HepG2 (cell line): ENCODE data around the gene JSRP1. TPM values are rescaled to one million over a fixed set of nuclear protein-coding genes. Genes with fewer than 3 reads are reported as not detected.

Source experiments
- ATAC-seq: fragments of 200-7000 bp; cut with Tn5 transposase; 3 replicates; pipeline ENCODE4 v1.9.1; 2020; ENCODE audit warnings: mild to moderate bottlenecking, moderate library complexity
- BruUV-seq: library from RNA; stranded (reverse); fragments of 400-500 nt; replicated peaks from 2 replicates; lab custom pipeline; 2021; lab: Mats Ljungman, UMichigan
- CTCF ChIA-PET: fragments of 300-600 bp; formaldehyde crosslinking; extraction: SDS; loops from one replicate; lab custom pipeline; 2021; ENCODE audit warnings: low total read pairs, inconsistent platforms, low intra/inter-chr PET ratio; lab: Yijun Ruan, JAX
- POLR2A ChIA-PET: fragments of 350-600 bp; sonication (Branson Sonifier 250); formaldehyde crosslinking; loops from one replicate; lab custom pipeline; 2020; ENCODE audit warnings: antibody characterized with exemption, inconsistent platforms; lab: Yijun Ruan, JAX
- DNase-seq: peaks from one replicate; pipeline ENCODE4 v3.0.0-alpha.2; 2015; ENCODE audit warnings: low spot score
- FAIRE-seq: peaks from 3 replicates; lab custom pipeline; 2011; peaks lifted over from hg19 to GRCh38; lab: Jason Lieb, UNC
- H2AFZ ChIP-seq: one replicate; pipeline ENCODE4 v1.6.1; 2011; ENCODE audit warnings: low read length, inconsistent platforms
- H3K27ac ChIP-seq: fragments of 300-600 bp; 3 replicates; pipeline ENCODE4 v1.8.0; 2011; ENCODE audit warnings: mixed run types, mild to moderate bottlenecking, mixed read lengths, low read length, inconsistent platforms; ENCODE audit not compliant: insufficient read depth; ENCODE audit errors: extremely low read length
- H3K27me3 ChIP-seq, 2 experiments: fragments of 200-600 bp in 1 of 2; 2 replicates in 1 of 2; 3 replicates in 1 of 2; pipeline versions ENCODE4 v1.6.0 to v1.8.0; 2011; ENCODE audit warnings: low read length in 2 of 2, mild to moderate bottlenecking in 2 of 2, moderate library complexity in 2 of 2, inconsistent platforms in 1 of 2; ENCODE audit not compliant: insufficient read depth in 2 of 2, control insufficient read depth in 1 of 2
- H3K36me3 ChIP-seq, 2 experiments: fragments of 200-600 bp in 1 of 2; replicated peaks in 1 of 2; 2 replicates in 1 of 2; 3 replicates in 1 of 2; pipeline versions ENCODE4 v1.5.1 to v1.8.0; 2011; ENCODE audit warnings: low read length in 2 of 2, inconsistent platforms in 1 of 2; ENCODE audit not compliant: insufficient read depth in 2 of 2, control insufficient read depth in 1 of 2
- H3K4me1 ChIP-seq: 2 replicates; pipeline ENCODE4 v1.5.1; 2012; ENCODE audit warnings: low read length, inconsistent platforms; ENCODE audit not compliant: insufficient read depth
- H3K4me2 ChIP-seq: 2 replicates; pipeline ENCODE4 v1.6.0; 2011; ENCODE audit warnings: low read depth, low read length, inconsistent platforms
- H3K4me3 ChIP-seq, 3 experiments: fragments of 200-600 bp in 1 of 3; sonication (generic), shearing (Covaris generic) in 1 of 3; replicated peaks in 1 of 3; 2 replicates each; pipeline ENCODE4 v1.5.1; 2011 to 2016; ENCODE audit warnings: low read length in 3 of 3, inconsistent platforms in 2 of 3, low read depth in 2 of 3, mild to moderate bottlenecking in 2 of 3, control low read depth in 1 of 3, mixed read lengths in 1 of 3; ENCODE audit not compliant: insufficient read depth in 1 of 3
- H3K79me2 ChIP-seq: one replicate; pipeline ENCODE4 v1.6.1; 2011; ENCODE audit warnings: low read length, inconsistent platforms; ENCODE audit not compliant: insufficient read depth
- H3K9ac ChIP-seq: 2 replicates; pipeline ENCODE4 v1.6.0; 2011; ENCODE audit warnings: mild to moderate bottlenecking, low read depth, low read length, inconsistent platforms; ENCODE audit not compliant: insufficient read depth
- H3K9me3 ChIP-seq: 2 replicates; pipeline ENCODE4 v1.5.1; 2012; ENCODE audit warnings: mild to moderate bottlenecking, low read length
- H4K20me1 ChIP-seq: 2 replicates; pipeline ENCODE4 v1.6.0; 2011; ENCODE audit warnings: inconsistent platforms, mild to moderate bottlenecking, low read length, moderate library complexity; ENCODE audit not compliant: insufficient read depth
- AGO2 ChIP-seq: fragments of 200-400 bp; formaldehyde crosslinking; optimal IDR thresholded peaks from 2 replicates; pipeline ENCODE3; 2017; ENCODE audit warnings: mild to moderate bottlenecking, low read depth, low read length, moderate library complexity
- CERS6 ChIP-seq: sonication (generic); formaldehyde crosslinking; IDR thresholded peaks from 2 replicates; pipeline ENCODE4 v1.5.0; 2020; ENCODE audit warnings: missing genetic modification reagents
- GLI4 ChIP-seq: sonication (generic); formaldehyde crosslinking; IDR thresholded peaks from 2 replicates; pipeline ENCODE4 v1.5.1; 2020; ENCODE audit warnings: missing genetic modification reagents, mild to moderate bottlenecking, moderate library complexity, borderline replicate concordance
- KMT2A ChIP-seq: sonication (generic); formaldehyde crosslinking; IDR thresholded peaks from 2 replicates; pipeline ENCODE4 v1.4.0; 2020; ENCODE audit warnings: missing genetic modification reagents
- RBM22 ChIP-seq: fragments of 200-400 bp; formaldehyde crosslinking; optimal IDR thresholded peaks from 2 replicates; pipeline ENCODE3; 2017; ENCODE audit warnings: mild to moderate bottlenecking, low read length, moderate library complexity
- SKI ChIP-seq: fragments of 450-650 bp; IDR thresholded peaks from one replicate; pipeline ENCODE4 v1.6.1; 2018; ENCODE audit warnings: mild to moderate bottlenecking; ENCODE audit not compliant: partially characterized antibody
- ZNF143 ChIP-seq: sonication (generic); formaldehyde crosslinking; IDR thresholded peaks from 2 replicates; pipeline ENCODE4 v1.4.0; 2020; ENCODE audit warnings: missing genetic modification reagents
- ZNF354B ChIP-seq: sonication (generic); formaldehyde crosslinking; IDR thresholded peaks from 2 replicates; pipeline ENCODE4 v1.8.0; 2022; ENCODE audit warnings: mild to moderate bottlenecking, missing genetic modification reagents
- WGBS: methylation state at CpG from one replicate; pipeline ENCODE4 v1.1.6; 2017; ENCODE audit warnings: low lambda C conversion rate; 5-methylcytosine and 5-hydroxymethylcytosine counted together
- in situ Hi-C: cut with HindIII; loops from 2 replicates; pipeline ENCODE4 v1.10.0; 2017; ENCODE audit warnings: low pct_unique_long_range_greater_than_20kb; ENCODE audit not compliant: extremely low pct_ligation_motif_present
- intact Hi-C: fragments of 100-400 bp; cut with micrococcal nuclease; formaldehyde crosslinking; loops from one replicate; pipeline ENCODE4 v1.10.0; 2022; ENCODE audit not compliant: unreplicated experiment
- polyA plus RNA-seq, 8 experiments: library from polyadenylated mRNA; depleted of rRNA in 3 of 8; stranded (reverse) in 7 of 8; unstranded in 1 of 8; fragments of >200 nt; fragmentation: Illumina TruSeq in 4 of 8; extraction: Trizol in 4 of 8; gene quantifications; 2 replicates each; pipeline versions ENCODE4 v1.2.1 to v1.2.3, GENCODE V29; 2011 to 2016; ENCODE audit warnings: low read depth in 4 of 8, missing spikeins in 1 of 8, mixed read lengths in 1 of 8; ENCODE audit not compliant: insufficient read depth in 1 of 8
- total RNA-seq, 5 experiments: library from RNA; depleted of rRNA; stranded (reverse); fragments of >200 nt; fragmentation: Illumina TruSeq; extraction: Trizol; gene quantifications; 2 replicates each; pipeline ENCODE4 v1.2.3, GENCODE V29; 2016; ENCODE audit warnings: low read depth in 1 of 5

Gene JSRP1
- total and polyA plus RNA-seq, 2 of the 13 experiments (the other 11 are each of a cell fraction or from before 2014, with no cell fraction given): 0.16 to 0.38 TPM

- in situ Hi-C loops: no loop called here
- 98% methylated on average over 14 of the region's 14 CpGs for WGBS
- H3K36me3 ChIP-seq: peaks cover 30 to 65% of the 10 kb centered on the region in 2 experiments; a peak in 4 of 5 replicates
- H3K27ac ChIP-seq: no peak overlapping the region
- ATAC-seq (no peak), FAIRE-seq (no peak), DNase-seq (no peak)
- H4K20me1 ChIP-seq: no peaks in the 10 kb centered on the region
- H3K79me2 ChIP-seq: no peaks in the 10 kb centered on the region
- no peaks in the 10 kb centered on the region for H3K4me1 ChIP-seq
- no peaks in the 10 kb centered on the region for H3K9me3 ChIP-seq
- CTCF ChIA-PET: no interaction called here
- H3K9ac ChIP-seq: no peak overlapping the region
- intact Hi-C loops: no loop called here
- TF ChIP-seq KMT2A (CRISPR knock-in tag): no peak
- TF ChIP-seq AGO2: peak; percentile 46
- TF ChIP-seq GLI4 (CRISPR knock-in tag): no peak
- TF ChIP-seq RBM22: peak; percentile 48
- TF ChIP-seq ZNF354B (CRISPR knock-in tag): no peak
- TF ChIP-seq SKI: no peak
- TF ChIP-seq ZNF143 (CRISPR knock-in tag): no peak
- no peak overlapping the region for H2AFZ ChIP-seq
- POLR2A ChIA-PET: no interaction called here
- no TSS peak for BruUV-seq
- H3K27me3 ChIP-seq: no peaks in the 10 kb centered on the region
- no peak overlapping the region for H3K4me2 ChIP-seq
- no peak overlapping the region for H3K4me3 ChIP-seq
Observed at GRCh38 chr19:2223959-2224358, 32.3 kb downstream of the JSRP1 start.

GRCh38 chr19:2223391-2223790, 32.8 kb downstream of the JSRP1 start:
- POLR2A ChIA-PET: no interaction called here
- Histone ChIP-seq H3K4me2 (no peak overlapping the region), H3K27me3 (no peaks in the 10 kb centered on the region), H2AFZ (no peak overlapping the region), H3K9ac (no peak overlapping the region), H3K4me1 (no peaks in the 10 kb centered on the region), H3K4me3 (no peak overlapping the region), H3K36me3 (peaks cover 24 to 59% of the 10 kb centered on the region in 2 experiments; a peak in 4 of 5 replicates), H3K9me3 (no peaks in the 10 kb centered on the region), H3K79me2 (no peaks in the 10 kb centered on the region), H3K27ac (no peak overlapping the region), H4K20me1 (no peaks in the 10 kb centered on the region)
- in situ Hi-C loops (no loop called here), intact Hi-C loops (no loop called here)
- FAIRE-seq (no peak), ATAC-seq (no peak), DNase-seq (no peak)
- no peak for TF ChIP-seq CERS6 (CRISPR knock-in tag)
- CTCF ChIA-PET: no interaction called here
- WGBS: 97% methylated on average over 16 of the region's 18 CpGs
- no TSS peak for BruUV-seq
